Measurements from ENCODE around the gene NCKAP5. TPM values are rescaled to one million over a fixed set of nuclear protein-coding genes. Genes with fewer than 3 reads are reported as not detected.

NCKAP5 gene
- total and polyA plus RNA-seq, 2 experiments from 2014 or later = 2.2 to 5.5 TPM

DNA sequence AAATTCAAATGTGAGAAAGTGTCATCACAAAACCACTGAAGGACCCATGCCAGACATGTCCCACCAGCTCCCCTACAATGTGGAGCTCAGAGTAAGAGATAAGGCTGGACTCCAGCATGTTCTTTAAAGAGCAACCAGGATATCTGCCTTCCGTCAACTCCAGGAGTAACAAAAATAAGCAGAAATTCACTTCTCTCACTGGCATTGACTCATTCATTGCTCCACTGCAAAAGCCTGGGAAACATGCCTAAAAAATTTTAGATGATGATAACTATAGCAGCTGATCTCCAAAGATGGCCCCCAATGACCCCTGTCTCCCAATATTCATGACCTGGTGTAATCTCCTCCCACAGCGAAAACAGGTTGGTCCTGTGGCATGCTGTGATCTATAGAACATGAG lies 314.5 kb downstream of the NCKAP5 start:
- Histone ChIP-seq H3K27me3 (no peaks in the 10 kb centered on the region), H3K79me2 (no peaks in the 10 kb centered on the region), H4K20me1 (ENCODE audit: insufficient read depth, poor library complexity, severe bottlenecking) (no peaks in the 10 kb centered on the region), H3K9me3 (ENCODE audit: low read depth) (no peaks in the 10 kb centered on the region), H3K4me3 (no peak overlapping the region), H3K36me3 (replicated peaks; ENCODE audit: insufficient read depth, low read depth) (no peaks in the 10 kb centered on the region), H2AFZ (no peak overlapping the region), H3K4me2 (no peak overlapping the region), H3K9me2 (replicated peaks; ENCODE audit: insufficient read depth) (no peaks in the 10 kb centered on the region), H3K27ac (no peak overlapping the region), H3K4me1 (ENCODE audit: insufficient read depth) (no peaks in the 10 kb centered on the region)
- TF ChIP-seq CTCF (IDR thresholded peaks at IDR 0.05; ENCODE audit: poor library complexity) (no peak), EZH2 (IDR thresholded peaks at IDR 0.05; ENCODE audit: borderline replicate concordance) (no peak), EZH2phosphoT487 (IDR thresholded peaks at IDR 0.05; ENCODE audit: low read depth, severe bottlenecking, unreplicated experiment) (no peak)
- WGBS (ENCODE audit: low lambda C conversion rate, missing lambda C conversion rate) = 95% methylated on average over 2 of the region's 2 CpGs
- DNase-seq (ENCODE audit: low spot score) = no peak

- Histone ChIP-seq H3K27me3 (no peaks in the 10 kb centered on the region), H4K20me1 (ENCODE audit: insufficient read depth, poor library complexity, severe bottlenecking) (no peaks in the 10 kb centered on the region), H3K4me2 (no peak overlapping the region), H2AFZ (no peak overlapping the region), H3K4me1 (ENCODE audit: insufficient read depth) (no peaks in the 10 kb centered on the region), H3K9me2 (replicated peaks; ENCODE audit: insufficient read depth) (no peaks in the 10 kb centered on the region), H3K4me3 (no peak overlapping the region), H3K27ac (no peak overlapping the region), H3K36me3 (replicated peaks; ENCODE audit: insufficient read depth, low read depth) (no peaks in the 10 kb centered on the region), H3K9me3 (ENCODE audit: low read depth) (no peaks in the 10 kb centered on the region), H3K79me2 (no peaks in the 10 kb centered on the region)
- DNase-seq (ENCODE audit: low spot score) = no peak
- WGBS (ENCODE audit: low lambda C conversion rate, missing lambda C conversion rate) = 84% methylated on average over 5 of the region's 5 CpGs
- TF ChIP-seq EZH2phosphoT487 (IDR thresholded peaks at IDR 0.05; ENCODE audit: low read depth, severe bottlenecking, unreplicated experiment) (no peak), EZH2 (IDR thresholded peaks at IDR 0.05; ENCODE audit: borderline replicate concordance) (no peak), CTCF (IDR thresholded peaks at IDR 0.05; ENCODE audit: poor library complexity) (no peak)
Measured at GRCh38 chr2:133252780-133253355, 315.4 kb downstream of the NCKAP5 start.

GRCh38 chr2:133249362-133249761 lies 318.9 kb downstream of the NCKAP5 start:
- H3K79me2 ChIP-seq = no peaks in the 10 kb centered on the region
- no peaks in the 10 kb centered on the region for H3K27me3 ChIP-seq
- H2AFZ ChIP-seq = no peak overlapping the region
- no peaks in the 10 kb centered on the region for H4K20me1 ChIP-seq (ENCODE audit: insufficient read depth, poor library complexity, severe bottlenecking)
- no peak for TF ChIP-seq CTCF (IDR thresholded peaks at IDR 0.05; ENCODE audit: poor library complexity)
- TF ChIP-seq EZH2 (IDR thresholded peaks at IDR 0.05; ENCODE audit: borderline replicate concordance) = no peak
- TF ChIP-seq EZH2phosphoT487 (IDR thresholded peaks at IDR 0.05; ENCODE audit: low read depth, severe bottlenecking, unreplicated experiment) = no peak
- no peak overlapping the region for H3K4me2 ChIP-seq
- H3K36me3 ChIP-seq (replicated peaks; ENCODE audit: insufficient read depth, low read depth) = no peaks in the 10 kb centered on the region
- no peak overlapping the region for H3K27ac ChIP-seq
- no peaks in the 10 kb centered on the region for H3K4me1 ChIP-seq (ENCODE audit: insufficient read depth)
- no peak for DNase-seq (ENCODE audit: low spot score)
- no peak overlapping the region for H3K4me3 ChIP-seq
- H3K9me3 ChIP-seq (ENCODE audit: low read depth) = no peaks in the 10 kb centered on the region
- no peaks in the 10 kb centered on the region for H3K9me2 ChIP-seq (replicated peaks; ENCODE audit: insufficient read depth)
- WGBS (ENCODE audit: low lambda C conversion rate, missing lambda C conversion rate) = 93% methylated on average over 2 of the region's 2 CpGs
